ENCODE results near the gene ZNF624.
A peak's percentile ranks its signal among the peaks of the same experiment; 100 is the strongest.

The ZNF624 gene

DNA sequence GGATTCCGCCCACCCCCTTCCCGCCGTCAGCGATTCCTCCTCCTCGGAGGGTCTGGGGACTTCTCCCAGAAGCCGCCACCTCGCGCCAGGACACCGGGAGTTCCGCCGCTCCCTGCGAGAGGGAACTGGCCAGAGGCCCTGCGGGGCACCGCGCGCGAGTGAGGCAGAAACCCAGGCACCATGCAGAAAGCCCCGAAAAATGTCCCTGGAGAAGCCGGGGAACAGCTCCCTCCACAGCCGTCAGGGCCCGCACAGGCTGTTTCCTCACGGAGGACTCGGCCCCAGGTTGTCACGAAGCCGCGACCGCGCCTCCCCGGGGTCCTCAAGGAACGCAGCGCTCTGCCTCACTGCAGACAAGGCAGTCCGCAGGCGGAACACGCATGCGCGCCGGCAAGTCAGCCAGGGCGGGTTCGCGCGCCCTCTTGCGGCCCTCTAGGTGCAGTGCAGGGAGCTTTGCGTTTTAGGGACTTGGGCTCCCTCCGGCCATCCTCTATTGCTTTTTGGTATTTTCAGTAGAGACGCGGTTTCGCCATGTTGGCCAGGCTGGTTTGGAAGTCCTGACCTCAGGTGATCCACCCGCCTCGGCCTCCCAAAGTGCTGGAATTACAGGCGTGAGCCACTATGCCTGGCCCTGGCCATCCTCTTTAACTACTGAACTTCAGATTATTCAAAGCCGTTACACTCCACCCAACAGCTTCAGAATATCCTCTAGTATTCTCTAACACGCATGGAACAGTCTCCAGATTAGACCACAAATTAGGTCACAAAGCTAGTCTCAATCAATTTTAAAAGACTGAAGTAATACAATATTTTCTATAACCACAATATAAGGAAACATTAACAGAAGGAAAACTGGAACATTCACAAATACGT lies 64.3 kb downstream of the ZNF624 start:
- peak; percentile 89 for DNase-seq

DNA sequence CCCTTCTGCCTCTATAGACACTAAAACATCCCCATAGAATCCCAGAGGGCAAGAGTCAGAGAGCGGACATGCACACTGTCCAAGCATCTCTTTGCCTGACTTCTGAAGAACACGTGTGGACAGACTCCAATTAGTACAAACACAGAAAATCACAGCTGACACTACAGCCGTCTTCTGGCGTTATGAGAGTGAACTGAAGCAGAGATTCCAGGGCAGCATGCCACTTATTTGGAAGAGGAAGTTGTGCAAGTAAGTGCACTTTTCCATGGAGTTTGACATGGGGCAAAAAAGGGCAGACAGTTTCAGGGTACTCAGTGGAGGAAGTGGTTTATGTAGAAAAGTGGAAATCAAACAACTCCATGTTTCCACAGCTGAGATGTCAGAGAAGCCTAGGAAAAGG lies 67.9 kb downstream of the ZNF624 start:
- DNase-seq = no peak

- DNase-seq = peak; percentile 91
Observed at GRCh38 chr17:16584273-16584995, 69.2 kb downstream of the ZNF624 start.

- no peak for DNase-seq
Observed at GRCh38 chr17:16583781-16584180, 69.9 kb downstream of the ZNF624 start.

DNA sequence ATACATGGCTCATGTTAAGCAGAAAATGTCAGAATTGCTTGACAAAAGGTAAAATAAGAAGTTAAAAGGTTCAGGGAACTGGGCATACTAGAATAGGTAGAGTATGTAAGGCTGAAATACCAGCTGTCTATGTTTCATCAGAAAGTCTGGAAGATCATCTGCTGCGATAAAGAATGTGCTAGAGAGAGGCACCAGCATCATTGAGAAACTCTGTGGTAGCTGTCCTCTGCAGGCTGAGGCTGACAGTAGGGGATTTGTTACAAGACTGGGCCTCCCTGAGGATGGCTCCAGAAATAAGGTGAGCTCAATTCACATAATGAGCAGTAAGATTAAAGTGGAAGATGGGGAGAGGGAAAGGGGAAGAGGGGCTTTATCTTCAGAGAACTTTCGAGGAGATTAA lies 80.2 kb downstream of the ZNF624 start:
- no peak for DNase-seq
